ENCODE results near the gene TSPAN3. TPM values are rescaled to one million over a fixed set of nuclear protein-coding genes. Genes with fewer than 3 reads are reported as not detected.

TSPAN3 gene
- total RNA-seq, 1 donor from 2014 or later, result 292 TPM

- ATAC-seq, result no peak
- intact Hi-C loops (cut with DNase I), result no loop called here
- no peaks in the 10 kb centered on the region for H3K36me3 ChIP-seq
- H3K27ac ChIP-seq, result no peak overlapping the region
- no peaks in the 10 kb centered on the region for H3K27me3 ChIP-seq (ENCODE audit: low read depth)
- no peaks in the 10 kb centered on the region for H3K9me3 ChIP-seq
- H3K4me1 ChIP-seq, result peaks cover 89% of the 10 kb centered on the region
- TF ChIP-seq, protein P1, sequence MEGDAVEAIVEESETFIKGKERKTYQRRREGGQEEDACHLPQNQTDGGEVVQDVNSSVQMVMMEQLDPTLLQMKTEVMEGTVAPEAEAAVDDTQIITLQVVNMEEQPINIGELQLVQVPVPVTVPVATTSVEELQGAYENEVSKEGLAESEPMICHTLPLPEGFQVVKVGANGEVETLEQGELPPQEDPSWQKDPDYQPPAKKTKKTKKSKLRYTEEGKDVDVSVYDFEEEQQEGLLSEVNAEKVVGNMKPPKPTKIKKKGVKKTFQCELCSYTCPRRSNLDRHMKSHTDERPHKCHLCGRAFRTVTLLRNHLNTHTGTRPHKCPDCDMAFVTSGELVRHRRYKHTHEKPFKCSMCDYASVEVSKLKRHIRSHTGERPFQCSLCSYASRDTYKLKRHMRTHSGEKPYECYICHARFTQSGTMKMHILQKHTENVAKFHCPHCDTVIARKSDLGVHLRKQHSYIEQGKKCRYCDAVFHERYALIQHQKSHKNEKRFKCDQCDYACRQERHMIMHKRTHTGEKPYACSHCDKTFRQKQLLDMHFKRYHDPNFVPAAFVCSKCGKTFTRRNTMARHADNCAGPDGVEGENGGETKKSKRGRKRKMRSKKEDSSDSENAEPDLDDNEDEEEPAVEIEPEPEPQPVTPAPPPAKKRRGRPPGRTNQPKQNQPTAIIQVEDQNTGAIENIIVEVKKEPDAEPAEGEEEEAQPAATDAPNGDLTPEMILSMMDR (IDR thresholded peaks at IDR 0.05), result no peak
- no peak for DNase-seq
- no peak overlapping the region for H3K4me3 ChIP-seq
Observed at GRCh38 chr15:77063249-77063648, 7.7 kb downstream of the TSPAN3 start.

GRCh38 chr15:77060546-77060945, 10.4 kb downstream of the TSPAN3 start:
- ATAC-seq (peak in 1 of 2 donors; percentile 18), DNase-seq (no peak)
- Histone ChIP-seq H3K4me3 (no peak overlapping the region), H3K36me3 (no peaks in the 10 kb centered on the region), H3K9me3 (no peaks in the 10 kb centered on the region), H3K27me3 (ENCODE audit: low read depth) (no peaks in the 10 kb centered on the region), H3K4me1 (peaks cover 64% of the 10 kb centered on the region), H3K27ac (no peak overlapping the region)
- TF ChIP-seq, protein P1 (IDR thresholded peaks at IDR 0.05), result no peak
- intact Hi-C loops (cut with DNase I), result no loop called here

GRCh38 chr15:77059786-77060361, 11.0 kb downstream of the TSPAN3 start:
- H3K27me3 ChIP-seq (ENCODE audit: low read depth), result no peaks in the 10 kb centered on the region
- H3K4me1 ChIP-seq, result peaks cover 63% of the 10 kb centered on the region
- ATAC-seq, result no peak
- H3K36me3 ChIP-seq, result no peaks in the 10 kb centered on the region
- TF ChIP-seq, protein P1 (IDR thresholded peaks at IDR 0.05), result no peak
- no peak for DNase-seq
- H3K4me3 ChIP-seq, result no peak overlapping the region
- no peak overlapping the region for H3K27ac ChIP-seq
- H3K9me3 ChIP-seq, result no peaks in the 10 kb centered on the region
- intact Hi-C loops (cut with DNase I), result no loop called here

DNA sequence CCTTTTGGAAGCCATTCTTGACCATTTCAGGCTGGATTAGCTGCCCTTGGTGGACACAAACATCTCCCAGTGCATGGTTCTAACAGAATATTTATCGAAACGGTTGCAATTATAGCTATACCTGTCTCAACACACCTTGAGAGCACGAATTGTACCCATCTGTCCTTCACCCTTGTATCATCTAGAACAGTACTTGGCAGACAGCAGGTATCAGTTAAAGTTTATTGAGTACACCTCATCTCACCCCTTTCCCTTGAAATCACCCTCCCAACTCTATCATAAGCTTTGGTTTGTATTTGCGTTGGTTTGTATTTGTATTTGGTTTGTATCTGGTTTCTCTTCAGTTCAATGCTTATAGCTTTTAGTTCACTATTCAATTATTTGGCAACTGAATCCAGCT, 12.4 kb downstream of the TSPAN3 start:
- no peak overlapping the region for H3K4me3 ChIP-seq
- ATAC-seq (no peak), DNase-seq (no peak)
- no peak overlapping the region for H3K27ac ChIP-seq
- H3K9me3 ChIP-seq, result no peaks in the 10 kb centered on the region
- TF ChIP-seq, protein P1 (IDR thresholded peaks at IDR 0.05), result no peak
- H3K27me3 ChIP-seq (ENCODE audit: low read depth), result no peaks in the 10 kb centered on the region
- intact Hi-C loops (cut with DNase I), result no loop called here
- H3K36me3 ChIP-seq, result no peaks in the 10 kb centered on the region
- H3K4me1 ChIP-seq, result peaks cover 61% of the 10 kb centered on the region

GRCh38 chr15:77057685-77058084, 13.2 kb downstream of the TSPAN3 start:
- intact Hi-C loops (cut with DNase I), result no loop called here
- ATAC-seq (no peak), DNase-seq (no peak)
- Histone ChIP-seq H3K27ac (no peak overlapping the region), H3K4me1 (peaks cover 54% of the 10 kb centered on the region), H3K36me3 (peaks cover 5% of the 10 kb centered on the region), H3K27me3 (ENCODE audit: low read depth) (no peaks in the 10 kb centered on the region), H3K9me3 (no peaks in the 10 kb centered on the region), H3K4me3 (no peak overlapping the region)
- TF ChIP-seq, protein P1 (IDR thresholded peaks at IDR 0.05), result no peak

Measured in lower lobe of right lung (tissue), 2 donors.